DND-41 (cell line): ENCODE measurements around the gene STAG3.

Experiments used
- EZH2 ChIP-seq: IDR thresholded peaks from 3 replicates; pipeline ENCODE4 v1.6.1; 2012; ENCODE audit warnings: borderline replicate concordance, low read depth, mild to moderate bottlenecking, moderate library complexity, low read length, inconsistent platforms; ENCODE audit not compliant: severe bottlenecking
- TF ChIP-seq, protein P1 (sequence below): IDR thresholded peaks from 2 replicates; pipeline ENCODE4 v1.5.1; 2012; ENCODE audit warnings: borderline replicate concordance, low read length, moderate library complexity, mild to moderate bottlenecking; ENCODE audit not compliant: poor library complexity, severe bottlenecking; ENCODE audit errors: extremely low read depth

DNA sequence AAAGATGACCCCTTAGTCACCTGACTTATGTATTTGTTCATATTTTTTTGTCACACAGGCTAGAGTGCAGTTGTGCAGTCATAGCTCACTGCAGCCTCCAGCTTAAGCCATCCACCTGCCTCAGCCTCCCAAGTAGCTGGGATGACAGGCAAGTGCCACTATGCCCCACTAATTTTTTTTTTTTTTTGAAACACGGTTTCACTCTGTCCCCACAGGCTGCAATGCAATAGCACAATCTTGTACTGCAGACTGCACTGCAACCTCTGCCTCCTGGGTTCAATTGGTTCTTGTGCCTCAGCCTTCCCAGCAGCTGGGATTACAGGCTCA lies 49.1 kb upstream of the STAG3 start:
- TF ChIP-seq, protein P1, sequence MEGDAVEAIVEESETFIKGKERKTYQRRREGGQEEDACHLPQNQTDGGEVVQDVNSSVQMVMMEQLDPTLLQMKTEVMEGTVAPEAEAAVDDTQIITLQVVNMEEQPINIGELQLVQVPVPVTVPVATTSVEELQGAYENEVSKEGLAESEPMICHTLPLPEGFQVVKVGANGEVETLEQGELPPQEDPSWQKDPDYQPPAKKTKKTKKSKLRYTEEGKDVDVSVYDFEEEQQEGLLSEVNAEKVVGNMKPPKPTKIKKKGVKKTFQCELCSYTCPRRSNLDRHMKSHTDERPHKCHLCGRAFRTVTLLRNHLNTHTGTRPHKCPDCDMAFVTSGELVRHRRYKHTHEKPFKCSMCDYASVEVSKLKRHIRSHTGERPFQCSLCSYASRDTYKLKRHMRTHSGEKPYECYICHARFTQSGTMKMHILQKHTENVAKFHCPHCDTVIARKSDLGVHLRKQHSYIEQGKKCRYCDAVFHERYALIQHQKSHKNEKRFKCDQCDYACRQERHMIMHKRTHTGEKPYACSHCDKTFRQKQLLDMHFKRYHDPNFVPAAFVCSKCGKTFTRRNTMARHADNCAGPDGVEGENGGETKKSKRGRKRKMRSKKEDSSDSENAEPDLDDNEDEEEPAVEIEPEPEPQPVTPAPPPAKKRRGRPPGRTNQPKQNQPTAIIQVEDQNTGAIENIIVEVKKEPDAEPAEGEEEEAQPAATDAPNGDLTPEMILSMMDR, result no peak
- no peak for TF ChIP-seq EZH2
